ENCODE results near the gene HINFP. TPM values are rescaled to one million over a fixed set of nuclear protein-coding genes. Genes with fewer than 3 reads are reported as not detected.
A peak's percentile ranks its signal among the peaks of the same experiment; 100 is the strongest.

Gene HINFP
- total RNA-seq, 6 experiments from 2014 or later: 6.4 to 13.6 (median 10.7) TPM

DNA sequence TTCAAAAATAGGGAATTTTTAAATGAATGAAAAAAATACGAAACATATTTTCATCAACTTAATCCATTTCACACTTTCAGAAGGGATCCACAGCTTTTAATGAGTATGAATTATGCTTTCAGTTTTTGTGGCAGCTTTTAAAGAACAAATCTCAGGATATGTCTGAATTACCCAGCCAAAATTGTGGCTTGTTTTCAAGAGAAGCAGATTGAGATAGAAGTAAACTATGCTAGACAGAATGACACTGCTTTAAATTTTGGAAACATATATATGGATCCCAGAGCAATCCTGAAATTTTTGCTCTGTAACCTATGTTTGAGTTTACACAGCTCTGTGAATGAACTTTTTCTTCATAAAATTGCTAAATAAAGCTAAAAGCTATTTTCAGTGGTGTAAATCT, 2.4 kb upstream of the HINFP start:
- intact Hi-C loops (cut with DNase I): no loop called here
- DNase-seq (no peak), ATAC-seq (no peak)
- H3K4me1 ChIP-seq: peaks cover 0 to 14% (median 3%) of the 10 kb centered on the region in 4 donors
- 100% methylated on average over 1 of the region's 1 CpG for WGBS (ENCODE audit: insufficient coverage, low coverage, low lambda C conversion rate, missing lambda C conversion rate)
- H3K4me3 ChIP-seq: no peak overlapping the region
- H3K36me3 ChIP-seq: peaks cover 0 to 14% (median 3%) of the 10 kb centered on the region in 4 donors
- TF ChIP-seq, protein P1, sequence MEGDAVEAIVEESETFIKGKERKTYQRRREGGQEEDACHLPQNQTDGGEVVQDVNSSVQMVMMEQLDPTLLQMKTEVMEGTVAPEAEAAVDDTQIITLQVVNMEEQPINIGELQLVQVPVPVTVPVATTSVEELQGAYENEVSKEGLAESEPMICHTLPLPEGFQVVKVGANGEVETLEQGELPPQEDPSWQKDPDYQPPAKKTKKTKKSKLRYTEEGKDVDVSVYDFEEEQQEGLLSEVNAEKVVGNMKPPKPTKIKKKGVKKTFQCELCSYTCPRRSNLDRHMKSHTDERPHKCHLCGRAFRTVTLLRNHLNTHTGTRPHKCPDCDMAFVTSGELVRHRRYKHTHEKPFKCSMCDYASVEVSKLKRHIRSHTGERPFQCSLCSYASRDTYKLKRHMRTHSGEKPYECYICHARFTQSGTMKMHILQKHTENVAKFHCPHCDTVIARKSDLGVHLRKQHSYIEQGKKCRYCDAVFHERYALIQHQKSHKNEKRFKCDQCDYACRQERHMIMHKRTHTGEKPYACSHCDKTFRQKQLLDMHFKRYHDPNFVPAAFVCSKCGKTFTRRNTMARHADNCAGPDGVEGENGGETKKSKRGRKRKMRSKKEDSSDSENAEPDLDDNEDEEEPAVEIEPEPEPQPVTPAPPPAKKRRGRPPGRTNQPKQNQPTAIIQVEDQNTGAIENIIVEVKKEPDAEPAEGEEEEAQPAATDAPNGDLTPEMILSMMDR (IDR thresholded peaks at IDR 0.05): no peak
- no peak for TF ChIP-seq POLR2A (IDR thresholded peaks at IDR 0.05)
- H3K9me3 ChIP-seq: no peaks in the 10 kb centered on the region
- no peak overlapping the region for H3K27ac ChIP-seq
- no peaks in the 10 kb centered on the region for H3K27me3 ChIP-seq

GRCh38 chr11:119120639-119121007, 757 bp upstream of the HINFP start:
- Histone ChIP-seq H3K4me3 (peak overlapping the region; percentile 56 to 96 (median 90)), H3K27me3 (no peaks in the 10 kb centered on the region), H3K27ac (peak overlapping the region in 2 of 3 donors; percentile 61), H3K9me3 (no peaks in the 10 kb centered on the region), H3K4me1 (peaks cover 0 to 18% (median 4%) of the 10 kb centered on the region in 4 donors), H3K36me3 (peaks cover 0 to 15% (median 0%) of the 10 kb centered on the region in 4 donors)
- 21% methylated on average over 5 of the region's 5 CpGs for WGBS (ENCODE audit: insufficient coverage, low coverage, low lambda C conversion rate, missing lambda C conversion rate)
- DNase-seq (no peak), ATAC-seq (no peak)
- intact Hi-C loops (cut with DNase I): no loop called here
- TF ChIP-seq POLR2A (IDR thresholded peaks at IDR 0.05): no peak
- TF ChIP-seq, protein P1 (IDR thresholded peaks at IDR 0.05): no peak

- peak overlapping the region; percentile 90 to 97 (median 96) for H3K4me3 ChIP-seq
- ATAC-seq (no peak), DNase-seq (no peak)
- peak overlapping the region; percentile 45 to 69 (median 59) for H3K27ac ChIP-seq
- no peaks in the 10 kb centered on the region for H3K9me3 ChIP-seq
- peaks cover 0 to 15% (median 0%) of the 10 kb centered on the region in 4 donors for H3K36me3 ChIP-seq
- TF ChIP-seq, protein P1 (IDR thresholded peaks at IDR 0.05): no peak
- no peak for TF ChIP-seq POLR2A (IDR thresholded peaks at IDR 0.05)
- 1% methylated on average over 15 of the region's 20 CpGs for WGBS (ENCODE audit: insufficient coverage, low coverage, low lambda C conversion rate, missing lambda C conversion rate)
- H3K4me1 ChIP-seq: peaks cover 0 to 19% (median 5%) of the 10 kb centered on the region in 4 donors
- intact Hi-C loops (cut with DNase I): no loop called here
- H3K27me3 ChIP-seq: no peaks in the 10 kb centered on the region
Measured at GRCh38 chr11:119121811-119122124, 388 bp downstream of the HINFP start.

- Histone ChIP-seq H3K9me3 (no peaks in the 10 kb centered on the region), H3K4me1 (peaks cover 0 to 15% (median 5%) of the 10 kb centered on the region in 4 donors), H3K4me3 (no peak overlapping the region), H3K36me3 (peaks cover 0 to 41% (median 6%) of the 10 kb centered on the region in 4 donors), H3K27me3 (no peaks in the 10 kb centered on the region), H3K27ac (no peak overlapping the region)
- WGBS (ENCODE audit: insufficient coverage, low coverage, low lambda C conversion rate, missing lambda C conversion rate): 77% methylated on average over 5 of the region's 6 CpGs
- intact Hi-C loops (cut with DNase I): no loop called here
- DNase-seq (no peak), ATAC-seq (no peak)
- no peak for TF ChIP-seq POLR2A (IDR thresholded peaks at IDR 0.05)
- TF ChIP-seq, protein P1 (IDR thresholded peaks at IDR 0.05): no peak
Measured at GRCh38 chr11:119125821-119126220, 4.4 kb downstream of the HINFP start.

All from right lobe of liver (tissue), 6 donors.